GM19238 (cell line): ENCODE results near the gene AMY1B.
"Not testable (repeated sequence)": the region's sequence is repeated elsewhere in the genome, so short reads cannot be mapped to it uniquely, and the experiment has no call there.

Source experiments
- DNase-seq: peaks from one replicate; pipeline ENCODE4 v3.0.0; 2011; ENCODE audit warnings: low spot score; ENCODE audit not compliant: insufficient read length

AMY1B gene

GRCh38 chr1:103696110-103696509 lies at the start of gene AMY1B:
TSS of gene AMY1B (minus strand) at chr1:103696210. CDS start at chr1:103695639, 571 bp downstream.
- DNase-seq, result not testable (repeated sequence)

- not testable (repeated sequence) for DNase-seq
These were observed 49.0 kb upstream of the AMY1B start for GRCh38 chr1:103745040-103745439.

GRCh38 chr1:103744449-103744848 lies 48.4 kb upstream of the AMY1B start:
- not testable (repeated sequence) for DNase-seq

GRCh38 chr1:103738031-103738430 lies 42.0 kb upstream of the AMY1B start:
- not testable (repeated sequence) for DNase-seq

GRCh38 chr1:103735334-103735733 lies 39.3 kb upstream of the AMY1B start:
- DNase-seq, result not testable (repeated sequence)

GRCh38 chr1:103721473-103721872 lies 25.5 kb upstream of the AMY1B start:
- DNase-seq, result not testable (repeated sequence)

- not testable (repeated sequence) for DNase-seq
These were observed 21.4 kb upstream of the AMY1B start for GRCh38 chr1:103717404-103717803.

GRCh38 chr1:103710381-103710780 lies 14.4 kb upstream of the AMY1B start:
- DNase-seq, result not testable (repeated sequence)

GRCh38 chr1:103707670-103708069 lies 11.7 kb upstream of the AMY1B start:
- DNase-seq, result not testable (repeated sequence)

- DNase-seq, result not testable (repeated sequence)
These were observed 5.2 kb upstream of the AMY1B start for GRCh38 chr1:103701256-103701655.

GRCh38 chr1:103700669-103701068 lies 4.7 kb upstream of the AMY1B start:
- not testable (repeated sequence) for DNase-seq

- not testable (repeated sequence) for DNase-seq
These were observed 1.4 kb upstream of the AMY1B start for GRCh38 chr1:103697430-103697829.

- not testable (repeated sequence) for DNase-seq
These were observed 19.7 kb downstream of the AMY1B start for GRCh38 chr1:103676335-103676734.

- DNase-seq, result not testable (repeated sequence)
These were observed 40.5 kb downstream of the AMY1B start, which contains the start of gene AMY1A for GRCh38 chr1:103655460-103655859. TSS of gene AMY1A (plus strand) at chr1:103655760. CDS start at chr1:103656331, 571 bp downstream.

- not testable (repeated sequence) for DNase-seq
These were observed 41.9 kb downstream of the AMY1B start for GRCh38 chr1:103654133-103654532.

- DNase-seq, result not testable (repeated sequence)
These were observed 45.1 kb downstream of the AMY1B start for GRCh38 chr1:103650889-103651288.

- DNase-seq, result not testable (repeated sequence)
These were observed 45.7 kb downstream of the AMY1B start for GRCh38 chr1:103650305-103650704.

GRCh38 chr1:103643908-103644307 lies 52.1 kb downstream of the AMY1B start:
- not testable (repeated sequence) for DNase-seq

GRCh38 chr1:103641194-103641593 lies 54.8 kb downstream of the AMY1B start:
- DNase-seq, result not testable (repeated sequence)
